Measurements from ENCODE around the gene ETV3. TPM values are rescaled to one million over a fixed set of nuclear protein-coding genes. Genes with fewer than 3 reads are reported as not detected.

ETV3 gene
- total RNA-seq, 1 experiment from 2014 or later, result 22.2 TPM

- intact Hi-C loops (cut with micrococcal nuclease; ENCODE audit: unreplicated experiment), result no loop called here
- Histone ChIP-seq H3K27me3 (ENCODE audit: control insufficient read depth, insufficient read depth, low read length) (peaks cover 4% of the 10 kb centered on the region; the same call in 1 of the 2 replicates), H3K4me3 (ENCODE audit: low read depth in 2 of 2, low read length in 2 of 2) (no peak overlapping the region), H3K9me3 (ENCODE audit: control insufficient read depth, insufficient read depth, low read depth, low read length) (no peaks in the 10 kb centered on the region), H3K27ac (ENCODE audit: low read length) (no peak overlapping the region), H3K36me3 (ENCODE audit: control insufficient read depth, insufficient read depth, low read length) (no peaks in the 10 kb centered on the region), H3K4me1 (ENCODE audit: control insufficient read depth, insufficient read depth, low read length) (no peaks in the 10 kb centered on the region)
- ChIA-PET POLR2A (no interaction called here), CTCF (interaction anchor here (0.6 kb wide), 1 partner anchor 962 kb away, joined by 3 read pairs; no protein-coding TSS in a partner anchor)
- in situ Hi-C loops (cut with HindIII; ENCODE audit: low pct_unique_long_range_greater_than_20kb, low sequenced_read_pairs), result no loop called here
- ATAC-seq (no peak), DNase-seq (ENCODE audit: low read depth, low spot score) (no peak)
- TF ChIP-seq POLR2AphosphoS5 (IDR thresholded peaks at IDR 0.05; ENCODE audit: low read depth, low read length) (no peak), SIN3A (IDR thresholded peaks at IDR 0.05; ENCODE audit: borderline replicate concordance, insufficient read depth, low read depth, low read length) (no peak), TCF7L2 (IDR thresholded peaks at IDR 0.05; ENCODE audit: low read depth, low read length) (no peak)
- TF ChIP-seq, protein P1, sequence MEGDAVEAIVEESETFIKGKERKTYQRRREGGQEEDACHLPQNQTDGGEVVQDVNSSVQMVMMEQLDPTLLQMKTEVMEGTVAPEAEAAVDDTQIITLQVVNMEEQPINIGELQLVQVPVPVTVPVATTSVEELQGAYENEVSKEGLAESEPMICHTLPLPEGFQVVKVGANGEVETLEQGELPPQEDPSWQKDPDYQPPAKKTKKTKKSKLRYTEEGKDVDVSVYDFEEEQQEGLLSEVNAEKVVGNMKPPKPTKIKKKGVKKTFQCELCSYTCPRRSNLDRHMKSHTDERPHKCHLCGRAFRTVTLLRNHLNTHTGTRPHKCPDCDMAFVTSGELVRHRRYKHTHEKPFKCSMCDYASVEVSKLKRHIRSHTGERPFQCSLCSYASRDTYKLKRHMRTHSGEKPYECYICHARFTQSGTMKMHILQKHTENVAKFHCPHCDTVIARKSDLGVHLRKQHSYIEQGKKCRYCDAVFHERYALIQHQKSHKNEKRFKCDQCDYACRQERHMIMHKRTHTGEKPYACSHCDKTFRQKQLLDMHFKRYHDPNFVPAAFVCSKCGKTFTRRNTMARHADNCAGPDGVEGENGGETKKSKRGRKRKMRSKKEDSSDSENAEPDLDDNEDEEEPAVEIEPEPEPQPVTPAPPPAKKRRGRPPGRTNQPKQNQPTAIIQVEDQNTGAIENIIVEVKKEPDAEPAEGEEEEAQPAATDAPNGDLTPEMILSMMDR (IDR thresholded peaks at IDR 0.05), result no peak
- TF ChIP-seq, protein P2, sequence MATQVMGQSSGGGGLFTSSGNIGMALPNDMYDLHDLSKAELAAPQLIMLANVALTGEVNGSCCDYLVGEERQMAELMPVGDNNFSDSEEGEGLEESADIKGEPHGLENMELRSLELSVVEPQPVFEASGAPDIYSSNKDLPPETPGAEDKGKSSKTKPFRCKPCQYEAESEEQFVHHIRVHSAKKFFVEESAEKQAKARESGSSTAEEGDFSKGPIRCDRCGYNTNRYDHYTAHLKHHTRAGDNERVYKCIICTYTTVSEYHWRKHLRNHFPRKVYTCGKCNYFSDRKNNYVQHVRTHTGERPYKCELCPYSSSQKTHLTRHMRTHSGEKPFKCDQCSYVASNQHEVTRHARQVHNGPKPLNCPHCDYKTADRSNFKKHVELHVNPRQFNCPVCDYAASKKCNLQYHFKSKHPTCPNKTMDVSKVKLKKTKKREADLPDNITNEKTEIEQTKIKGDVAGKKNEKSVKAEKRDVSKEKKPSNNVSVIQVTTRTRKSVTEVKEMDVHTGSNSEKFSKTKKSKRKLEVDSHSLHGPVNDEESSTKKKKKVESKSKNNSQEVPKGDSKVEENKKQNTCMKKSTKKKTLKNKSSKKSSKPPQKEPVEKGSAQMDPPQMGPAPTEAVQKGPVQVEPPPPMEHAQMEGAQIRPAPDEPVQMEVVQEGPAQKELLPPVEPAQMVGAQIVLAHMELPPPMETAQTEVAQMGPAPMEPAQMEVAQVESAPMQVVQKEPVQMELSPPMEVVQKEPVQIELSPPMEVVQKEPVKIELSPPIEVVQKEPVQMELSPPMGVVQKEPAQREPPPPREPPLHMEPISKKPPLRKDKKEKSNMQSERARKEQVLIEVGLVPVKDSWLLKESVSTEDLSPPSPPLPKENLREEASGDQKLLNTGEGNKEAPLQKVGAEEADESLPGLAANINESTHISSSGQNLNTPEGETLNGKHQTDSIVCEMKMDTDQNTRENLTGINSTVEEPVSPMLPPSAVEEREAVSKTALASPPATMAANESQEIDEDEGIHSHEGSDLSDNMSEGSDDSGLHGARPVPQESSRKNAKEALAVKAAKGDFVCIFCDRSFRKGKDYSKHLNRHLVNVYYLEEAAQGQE (IDR thresholded peaks at IDR 0.05; ENCODE audit: insufficient read depth in 1 of 2, low read depth in 2 of 2, low read length in 1 of 2), result no peak
- BruUV-seq (replicated peaks), result no TSS peak
Measured at GRCh38 chr1:157147906-157148700, 9.9 kb upstream of the ETV3 start.

- BruUV-seq (replicated peaks), result no TSS peak
- Histone ChIP-seq H3K27me3 (ENCODE audit: control insufficient read depth, insufficient read depth, low read length) (peaks cover 4% of the 10 kb centered on the region; the same call in 1 of the 2 replicates), H3K4me3 (ENCODE audit: low read depth in 2 of 2, low read length in 2 of 2) (no peak overlapping the region), H3K9me3 (ENCODE audit: control insufficient read depth, insufficient read depth, low read depth, low read length) (no peaks in the 10 kb centered on the region), H3K4me1 (ENCODE audit: control insufficient read depth, insufficient read depth, low read length) (no peaks in the 10 kb centered on the region), H3K36me3 (ENCODE audit: control insufficient read depth, insufficient read depth, low read length) (no peaks in the 10 kb centered on the region), H3K27ac (ENCODE audit: low read length) (no peak overlapping the region)
- in situ Hi-C loops (cut with HindIII; ENCODE audit: low pct_unique_long_range_greater_than_20kb, low sequenced_read_pairs), result no loop called here
- no peak for ATAC-seq
- DNase-seq (ENCODE audit: low read depth, low spot score), result no peak
- POLR2A ChIA-PET, result no interaction called here
- CTCF ChIA-PET, result no interaction called here
- TF ChIP-seq POLR2AphosphoS5 (IDR thresholded peaks at IDR 0.05; ENCODE audit: low read depth, low read length), result no peak
- TF ChIP-seq, protein P2 (IDR thresholded peaks at IDR 0.05; ENCODE audit: insufficient read depth in 1 of 2, low read depth in 2 of 2, low read length in 1 of 2), result no peak
- no peak for TF ChIP-seq TCF7L2 (IDR thresholded peaks at IDR 0.05; ENCODE audit: low read depth, low read length)
- TF ChIP-seq, protein P1 (IDR thresholded peaks at IDR 0.05), result no peak
- no peak for TF ChIP-seq SIN3A (IDR thresholded peaks at IDR 0.05; ENCODE audit: borderline replicate concordance, insufficient read depth, low read depth, low read length)
- intact Hi-C loops (cut with micrococcal nuclease; ENCODE audit: unreplicated experiment), result no loop called here
Measured at GRCh38 chr1:157147037-157147436, 8.8 kb upstream of the ETV3 start.

All from Panc1 (cell line).